ENCODE measurements around the gene LDLRAD2. TPM values are rescaled to one million over a fixed set of nuclear protein-coding genes. Genes with fewer than 3 reads are reported as not detected.

LDLRAD2 gene
- total RNA-seq, 1 donor from 2014 or later, result 0.38 TPM

GRCh38 chr1:21814241-21814918 lies 2.3 kb downstream of the LDLRAD2 start:
- H3K36me3 ChIP-seq, result no peaks in the 10 kb centered on the region
- TF ChIP-seq CTCF (IDR thresholded peaks at IDR 0.05), result peak; percentile 57
- ATAC-seq, result peak; percentile 67
- no peaks in the 10 kb centered on the region for H3K27me3 ChIP-seq
- no peak for DNase-seq
- no peak overlapping the region for H3K27ac ChIP-seq
- H3K4me1 ChIP-seq, result peaks cover 10% of the 10 kb centered on the region
- intact Hi-C loops (cut with DNase I), result no loop called here
- no peaks in the 10 kb centered on the region for H3K9me3 ChIP-seq
- peak overlapping the region; percentile 37 for H3K4me3 ChIP-seq

- no peak for TF ChIP-seq CTCF (IDR thresholded peaks at IDR 0.05)
- Histone ChIP-seq H3K27ac (no peak overlapping the region), H3K36me3 (no peaks in the 10 kb centered on the region), H3K27me3 (no peaks in the 10 kb centered on the region), H3K9me3 (no peaks in the 10 kb centered on the region), H3K4me1 (peaks cover 10% of the 10 kb centered on the region), H3K4me3 (no peak overlapping the region)
- DNase-seq (no peak), ATAC-seq (peak; percentile 68)
- intact Hi-C loops (cut with DNase I), result no loop called here
These were observed 3.0 kb downstream of the LDLRAD2 start for GRCh38 chr1:21814981-21815582.

- no peak overlapping the region for H3K4me3 ChIP-seq
- DNase-seq, result no peak
- peak; percentile 35 for ATAC-seq
These were observed 3.8 kb downstream of the LDLRAD2 start for GRCh38 chr1:21815724-21816321.

GRCh38 chr1:21816602-21817302 lies 4.7 kb downstream of the LDLRAD2 start:
- intact Hi-C loops (cut with DNase I), result no loop called here
- ATAC-seq, result no peak

More at GRCh38 chr1:21815724-21816321, 3.8 kb downstream of the LDLRAD2 start:
- no peak for TF ChIP-seq CTCF (IDR thresholded peaks at IDR 0.05)
- H3K27me3 ChIP-seq, result no peaks in the 10 kb centered on the region
- intact Hi-C loops (cut with DNase I), result no loop called here
- H3K9me3 ChIP-seq, result no peaks in the 10 kb centered on the region
- H3K4me1 ChIP-seq, result peaks cover 10% of the 10 kb centered on the region
- no peak overlapping the region for H3K27ac ChIP-seq
- H3K36me3 ChIP-seq, result no peaks in the 10 kb centered on the region

More at GRCh38 chr1:21816602-21817302, 4.7 kb downstream of the LDLRAD2 start:
- H3K36me3 ChIP-seq, result no peaks in the 10 kb centered on the region
- peaks cover 10% of the 10 kb centered on the region for H3K4me1 ChIP-seq
- no peaks in the 10 kb centered on the region for H3K27me3 ChIP-seq
- H3K9me3 ChIP-seq, result no peaks in the 10 kb centered on the region
- H3K27ac ChIP-seq, result no peak overlapping the region
- no peak for TF ChIP-seq CTCF (IDR thresholded peaks at IDR 0.05)
- no peak for DNase-seq
- no peak overlapping the region for H3K4me3 ChIP-seq

All from upper lobe of right lung (tissue), 1 donor.